Articular chondrocyte of knee joint (primary cell): Measurements from ENCODE around the gene LRRC51. TPM values are rescaled to one million over a fixed set of nuclear protein-coding genes. Genes with fewer than 3 reads are reported as not detected.

Source experiments
- small RNA-seq: library from RNA; depleted of rRNA; stranded (forward); fragments of <200 nt; gene quantifications from one replicate; pipeline ENCODE3, GENCODE V24; 2012
- total RNA-seq: library from RNA; depleted of rRNA; stranded (reverse); fragments of >200 nt; gene quantifications from 2 replicates; pipeline ENCODE4 v1.2.3, GENCODE V29; 2012

LRRC51 gene
- total RNA-seq, result 4.2 and 5.4 TPM in 2 replicates

GRCh38 chr11:72080326-72081183 is at the start of gene LRRC51, which contains the start of gene NUMA1:
Gene LRRC51, plus strand, starts transcription at chr11:72080850. Its CDS starts 8,234 bp downstream, at chr11:72089084.
Gene NUMA1, minus strand, starts transcription at chr11:72080542. Its CDS starts 44,599 bp downstream, at chr11:72035943.

GRCh38 chr11:72102946-72103753 is 22.5 kb downstream of the LRRC51 start, which contains the start of gene LAMTOR1:
Gene LAMTOR1, minus strand, starts transcription at chr11:72103297. Its CDS starts 73 bp downstream, at chr11:72103224.

GRCh38 chr11:72105888-72106287 is 25.2 kb downstream of the LRRC51 start, which contains the start of gene TOMT:
Gene TOMT, plus strand, starts transcription at chr11:72105924. Its CDS starts 28 bp downstream, at chr11:72105952.

DNA sequence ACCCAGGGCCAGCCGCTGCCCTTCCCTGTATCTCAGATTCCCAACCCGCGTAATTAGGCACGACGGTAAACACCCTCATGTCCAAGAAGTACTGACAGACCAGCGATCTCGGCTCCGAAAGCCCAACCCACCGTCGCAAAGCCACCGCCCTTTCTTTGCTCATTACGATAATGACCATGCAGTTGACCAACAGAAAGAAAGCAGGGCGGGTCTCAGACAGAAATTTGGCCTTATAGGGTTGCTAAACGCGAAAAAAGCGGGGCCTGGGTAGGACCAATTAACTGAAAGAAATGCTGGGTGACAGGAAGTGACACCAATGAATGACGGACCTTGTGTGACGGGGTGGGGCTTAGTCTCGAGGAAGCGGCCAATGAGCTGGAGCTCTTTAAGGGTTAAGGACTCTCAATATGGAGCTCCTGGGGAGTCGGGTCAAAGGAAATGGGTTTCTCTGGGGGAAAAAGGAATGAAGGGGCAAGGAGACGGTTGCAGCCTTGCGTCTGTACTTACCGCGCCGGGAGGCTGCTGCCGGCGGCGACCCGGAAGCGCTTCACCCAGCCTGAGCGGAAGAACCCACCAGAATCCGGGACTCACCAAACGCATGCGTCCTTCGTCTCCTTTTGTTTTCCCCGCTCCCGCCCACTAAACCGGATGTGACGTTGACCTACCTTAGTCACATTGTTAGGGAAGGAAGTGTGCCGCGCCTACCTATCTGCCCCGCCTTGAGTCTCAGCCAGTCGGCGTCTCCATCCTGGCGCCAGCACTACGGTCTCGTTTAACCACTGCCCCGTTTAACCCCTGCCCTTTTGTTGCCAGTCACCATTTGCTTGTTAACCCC is 31.7 kb downstream of the LRRC51 start, which contains the start of gene ANAPC15:
ANAPC15 (minus strand) TSS at position 553 of the 835 bp plus-strand sequence. CDS start 1,419 bp downstream, outside the sequence.

DNA sequence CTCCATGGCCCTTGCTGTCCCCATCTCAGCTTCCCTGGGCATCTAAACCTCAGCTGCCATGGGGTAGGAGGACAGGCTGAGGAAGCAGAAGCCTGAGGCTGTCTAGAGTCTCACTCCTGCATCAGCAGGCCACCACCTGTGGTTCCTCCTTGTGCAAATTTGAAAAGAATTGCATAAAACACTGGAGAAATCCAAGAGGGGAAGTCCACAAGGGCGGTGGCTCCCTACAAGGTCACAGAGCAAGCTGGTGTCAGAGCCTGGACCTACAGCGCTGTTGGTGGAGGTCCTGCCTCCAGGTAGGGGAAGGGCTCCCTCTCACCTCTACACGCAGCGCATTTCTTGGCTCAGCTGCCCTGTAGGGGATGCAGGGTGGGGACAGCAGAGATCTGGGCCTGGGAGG is 54.8 kb downstream of the LRRC51 start, which contains the start of gene FOLR3:
FOLR3 (plus strand) TSS at position 253 of the 400 bp plus-strand sequence. CDS start 228 bp downstream, outside the sequence.

Small RNA genes lying within 50 kb of the gene (small RNA-seq; reads per million reads assigned to genes)
- gene MIR3165, result 1.2 reads per million, percentile 52 among the genes with 10 or more reads in this experiment
- gene RNU6-72P, result not detected

Other genes with a start within 250 kb of the LRRC51 start
- not detected in 2 replicates for gene DEFB108B, start 247.7 kb upstream of the LRRC51 start, total RNA-seq
- not detected in 2 replicates for gene DEFB131B, start 202.4 kb upstream of the LRRC51 start, total RNA-seq
- 6.1 and 6.8 TPM in 2 replicates for gene XNDC1N, start 152.3 kb upstream of the LRRC51 start, total RNA-seq
- gene RNF121, start 151.8 kb upstream of the LRRC51 start, total RNA-seq, result 23.2 and 25.1 TPM in 2 replicates
- 2.8 and 5.6 TPM in 2 replicates for gene IL18BP, start 81.9 kb upstream of the LRRC51 start, total RNA-seq
- 189 and 190 TPM in 2 replicates for gene NUMA1, start 308 bp upstream of the LRRC51 start, total RNA-seq
- 87.4 and 99.0 TPM in 2 replicates for gene LAMTOR1, start 22.4 kb downstream of the LRRC51 start, total RNA-seq
- gene TOMT, start 25.1 kb downstream of the LRRC51 start, total RNA-seq, result not detected in 2 replicates
- gene ANAPC15, start 31.8 kb downstream of the LRRC51 start, total RNA-seq, result 21.0 and 23.5 TPM in 2 replicates
- 0.78 and 1.1 TPM in 2 replicates for gene FOLR3, start 54.9 kb downstream of the LRRC51 start, total RNA-seq
- gene FOLR1, start 111.3 kb downstream of the LRRC51 start, total RNA-seq, result 0.54 TPM in 1 of 2 replicates, not detected in the other
- gene FOLR2, start 135.9 kb downstream of the LRRC51 start, total RNA-seq, result not detected in 2 replicates
- gene INPPL1, start 143.9 kb downstream of the LRRC51 start, total RNA-seq, result 39.5 and 46.3 TPM in 2 replicates
- not detected in 2 replicates for gene PHOX2A, start 163.3 kb downstream of the LRRC51 start, total RNA-seq